Endothelial cell of umbilical vein (primary cell): ENCODE results near the gene USP12. TPM values are rescaled to one million over a fixed set of nuclear protein-coding genes. Genes with fewer than 3 reads are reported as not detected.

Experiments used
- BruUV-seq: library from RNA; stranded (reverse); fragments of 400-500 nt; replicated peaks from 2 replicates; lab custom pipeline; 2021; lab: Mats Ljungman, UMichigan
- CTCF ChIA-PET: fragments of 300-600, 350-600 bp; sonication (Branson Sonifier 250); formaldehyde crosslinking; loops from one replicate; lab custom pipeline; 2021; ENCODE audit warnings: antibody characterized with exemption, inconsistent platforms; lab: Charles Lee
- POLR2A ChIA-PET: fragments of 300-600, 350-600 bp; sonication (Branson Sonifier 250); formaldehyde crosslinking; loops from one replicate; lab custom pipeline; 2021; ENCODE audit warnings: antibody characterized with exemption, inconsistent platforms; lab: Charles Lee
- DNase-seq: peaks from one replicate; pipeline ENCODE4 v3.0.0-alpha.2; 2011; ENCODE audit warnings: low read depth, low spot score
- FAIRE-seq: peaks from 2 replicates; lab custom pipeline; 2011; peaks lifted over from hg19 to GRCh38; lab: Jason Lieb, UNC
- H2AFZ ChIP-seq: 2 replicates; pipeline ENCODE4 v1.6.0; 2012; ENCODE audit warnings: low read depth, low read length, control low read depth, inconsistent platforms
- H3K27ac ChIP-seq: 2 replicates; pipeline ENCODE4 v1.5.1; 2011; ENCODE audit warnings: low read depth, mild to moderate bottlenecking, control low read depth, low read length, moderate library complexity; ENCODE audit not compliant: insufficient read depth
- H3K27me3 ChIP-seq, 2 experiments: 2 replicates each; pipeline versions ENCODE4 v1.6.0 to v1.6.1; 2011; ENCODE audit warnings: low read length in 2 of 2, mixed read lengths in 1 of 2; ENCODE audit not compliant: control insufficient read depth in 2 of 2, insufficient read depth in 2 of 2
- H3K36me3 ChIP-seq, 2 experiments: 2 replicates in 1 of 2; 3 replicates in 1 of 2; pipeline ENCODE4 v1.5.1; 2011; ENCODE audit warnings: low read length in 2 of 2, mild to moderate bottlenecking in 1 of 2, moderate library complexity in 1 of 2; ENCODE audit not compliant: control insufficient read depth in 2 of 2, insufficient read depth in 2 of 2; ENCODE audit errors: extremely low read depth in 1 of 2
- H3K4me1 ChIP-seq: 3 replicates; pipeline ENCODE4 v1.5.1; 2011; ENCODE audit warnings: mild to moderate bottlenecking, low read length; ENCODE audit not compliant: control insufficient read depth, insufficient read depth; ENCODE audit errors: extremely low read depth
- H3K4me2 ChIP-seq: 2 replicates; pipeline ENCODE4 v1.6.1; 2011; ENCODE audit warnings: low read length, control low read depth, mixed read lengths; ENCODE audit not compliant: insufficient read depth
- H3K4me3 ChIP-seq, 3 experiments: fragments of 200-600 bp in 1 of 3; sonication (generic), shearing (Covaris generic) in 1 of 3; replicated peaks in 1 of 3; 2 replicates each; pipeline ENCODE4 v1.5.1; 2011 to 2016; ENCODE audit warnings: control low read depth in 3 of 3, low read length in 3 of 3, mild to moderate bottlenecking in 2 of 3, inconsistent platforms in 1 of 3, low read depth in 1 of 3, moderate library complexity in 1 of 3; ENCODE audit not compliant: insufficient read depth in 1 of 3
- H3K79me2 ChIP-seq: 2 replicates; pipeline ENCODE4 v1.6.0; 2012; ENCODE audit warnings: low read length, inconsistent platforms; ENCODE audit not compliant: control insufficient read depth, insufficient read depth
- H3K9ac ChIP-seq: replicated peaks from 2 replicates; pipeline ENCODE3; 2011; ENCODE audit warnings: low read length, control low read depth; ENCODE audit not compliant: insufficient read depth; ENCODE audit errors: extremely low read depth
- H3K9me1 ChIP-seq: replicated peaks from 3 replicates; pipeline ENCODE4 v1.6.0; 2011; ENCODE audit warnings: mild to moderate bottlenecking, low read length; ENCODE audit not compliant: control insufficient read depth, insufficient read depth; ENCODE audit errors: extremely low read depth
- H3K9me3 ChIP-seq: replicated peaks from 2 replicates; pipeline ENCODE4 v1.5.1; 2012; ENCODE audit warnings: low read length, inconsistent platforms; ENCODE audit not compliant: control insufficient read depth, insufficient read depth
- H4K20me1 ChIP-seq: replicated peaks from 2 replicates; pipeline ENCODE3; 2011; ENCODE audit warnings: mild to moderate bottlenecking, low read length; ENCODE audit not compliant: control insufficient read depth, insufficient read depth; ENCODE audit errors: extremely low read depth
- CTCF ChIP-seq, 2 donors: IDR thresholded peaks; 1 replicate in 1 of 2; 2 replicates in 1 of 2; pipeline ENCODE4 v1.5.1; 2011; ENCODE audit warnings: low read length in 2 of 2, mild to moderate bottlenecking in 2 of 2, moderate library complexity in 2 of 2, control low read depth in 1 of 2, inconsistent platforms in 1 of 2, low read depth in 1 of 2; ENCODE audit not compliant: insufficient read depth in 1 of 2; ENCODE audit errors: extremely low read depth in 1 of 2
- EZH2 ChIP-seq: IDR thresholded peaks from 2 replicates; pipeline ENCODE4 v1.6.1; 2012; ENCODE audit warnings: borderline replicate concordance, low read depth, mild to moderate bottlenecking, moderate library complexity, low read length, inconsistent platforms; ENCODE audit not compliant: severe bottlenecking
- FOS ChIP-seq: IDR thresholded peaks from 2 replicates; pipeline ENCODE4 v1.6.1; 2011; ENCODE audit warnings: mild to moderate bottlenecking, low read length, moderate library complexity, borderline replicate concordance; ENCODE audit not compliant: insufficient read depth
- GATA2 ChIP-seq: IDR thresholded peaks from 2 replicates; pipeline ENCODE4 v1.7.0; 2011; ENCODE audit warnings: low read depth, mild to moderate bottlenecking, moderate library complexity, mixed read lengths, low read length; ENCODE audit not compliant: insufficient read length, insufficient read depth
- JUN ChIP-seq: IDR thresholded peaks from 2 replicates; pipeline ENCODE4 v1.6.1; 2011; ENCODE audit warnings: borderline replicate concordance, low read depth; ENCODE audit not compliant: insufficient read length, insufficient read depth
- MAX ChIP-seq: IDR thresholded peaks from 2 replicates; pipeline ENCODE4 v1.6.1; 2011; ENCODE audit not compliant: insufficient read depth, insufficient read length
- MYC ChIP-seq: IDR thresholded peaks from one replicate; pipeline ENCODE4 v1.6.1; 2011; ENCODE audit warnings: mild to moderate bottlenecking, low read depth, low read length
- POLR2A ChIP-seq: IDR thresholded peaks from 2 replicates; pipeline ENCODE4 v1.6.1; 2012; ENCODE audit warnings: low read depth, mild to moderate bottlenecking, control low read depth, low read length
- POLR2AphosphoS5 ChIP-seq: IDR thresholded peaks from 2 replicates; pipeline ENCODE4 v1.6.1; 2012; ENCODE audit warnings: low read depth, mild to moderate bottlenecking, control low read depth, low read length, moderate library complexity; ENCODE audit not compliant: insufficient read depth
- dilution Hi-C: fragments of 300-500 bp; cut with MboI; formaldehyde crosslinking; loops from one replicate; pipeline ENCODE4 v1.15.0; 2019; ENCODE audit warnings: low sequenced_read_pairs; ENCODE audit not compliant: extremely low pct_ligation_motif_present
- intact Hi-C: fragments of 100-400 bp; cut with micrococcal nuclease; formaldehyde crosslinking; loops from one replicate; pipeline ENCODE4 v1.10.0; 2022
- polyA plus RNA-seq, 4 experiments: library from polyadenylated mRNA; depleted of rRNA in 3 of 4; stranded (reverse) in 3 of 4; unstranded in 1 of 4; fragments of >200 nt; gene quantifications; 2 replicates each; pipeline versions ENCODE4 v1.2.1 to v1.2.3, GENCODE V29; 2011 to 2012; ENCODE audit warnings: missing spikeins in 1 of 4
- total RNA-seq: library from RNA; stranded (reverse); gene quantifications from 2 replicates; pipeline ENCODE4 v1.2.3, GENCODE V29; 2021

USP12 gene
- total and polyA plus RNA-seq, 2 donors (not counting 3 experiments of a cell fraction or from before 2014, with no cell fraction given), result 6.2 to 33.4 TPM

DNA sequence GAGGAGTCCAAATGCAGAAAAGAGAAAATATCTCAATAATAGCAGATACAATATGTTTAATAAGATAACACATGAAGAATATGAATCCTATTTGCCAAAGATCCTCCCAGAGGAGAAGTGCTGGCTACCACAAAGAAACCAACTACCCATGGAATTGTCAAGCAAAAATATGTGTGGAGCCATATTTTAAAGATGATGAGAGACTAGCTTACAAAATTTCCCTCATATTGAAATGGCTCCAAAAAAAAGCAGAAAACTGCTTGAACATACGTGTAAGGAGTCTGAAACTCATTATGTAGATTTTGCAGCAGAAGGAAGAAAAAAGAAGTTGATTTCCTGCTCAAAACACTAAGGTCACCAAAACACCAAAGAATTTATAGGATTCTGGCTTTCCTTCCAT, 94.2 kb downstream of the USP12 start:
- CTCF ChIA-PET, result no interaction called here
- H3K79me2 ChIP-seq, result peaks cover 6% of the 10 kb centered on the region
- no peaks in the 10 kb centered on the region for H3K4me1 ChIP-seq
- no peaks in the 10 kb centered on the region for H3K9me1 ChIP-seq
- H2AFZ ChIP-seq, result no peak overlapping the region
- peaks cover 7 to 11% of the 10 kb centered on the region in 2 experiments for H3K36me3 ChIP-seq
- TF ChIP-seq GATA2 (no peak), MYC (no peak), CTCF (IDR thresholded peaks at IDR 0.05; ENCODE audit: extremely low read depth in 1 of 2, insufficient read depth in 1 of 2, low read depth in 1 of 2, low read length in 2 of 2) (no peak), EZH2 (no peak), POLR2A (no peak), POLR2AphosphoS5 (no peak), MAX (no peak), JUN (no peak), FOS (no peak)
- no TSS peak for BruUV-seq
- dilution Hi-C loops, result no loop called here
- no peak overlapping the region for H3K4me2 ChIP-seq
- POLR2A ChIA-PET, result no interaction called here
- H4K20me1 ChIP-seq, result no peaks in the 10 kb centered on the region
- no peak for DNase-seq
- intact Hi-C loops, result no loop called here
- H3K27ac ChIP-seq, result no peak overlapping the region
- H3K9me3 ChIP-seq, result no peaks in the 10 kb centered on the region
- H3K4me3 ChIP-seq, result no peak overlapping the region
- no peak overlapping the region for H3K9ac ChIP-seq
- no peak for FAIRE-seq
- H3K27me3 ChIP-seq, result no peaks in the 10 kb centered on the region
